ENCODE data around the gene RTF1. TPM values are rescaled to one million over a fixed set of nuclear protein-coding genes. Genes with fewer than 3 reads are reported as not detected.

The RTF1 gene
- total RNA-seq, 1 donor from 2014 or later = 60.8 TPM

GRCh38 chr15:41482110-41482877, 65.4 kb downstream of the RTF1 start:
- Mint-ChIP-seq H3K27me3 (ENCODE audit: unreplicated experiment) (peaks cover 5% of the 10 kb centered on the region), H3K4me3 (ENCODE audit: unreplicated experiment) (no peak overlapping the region), H3K9me3 (ENCODE audit: unreplicated experiment) (no peaks in the 10 kb centered on the region), H3K4me1 (ENCODE audit: unreplicated experiment) (peaks cover 5% of the 10 kb centered on the region), H3K36me3 (ENCODE audit: low read depth, unreplicated experiment) (peaks cover 24% of the 10 kb centered on the region), H3K27ac (ENCODE audit: unreplicated experiment) (no peak overlapping the region)
- TF ChIP-seq CTCF (IDR thresholded peaks at IDR 0.05; ENCODE audit: unreplicated experiment) = no peak
- no peak for DNase-seq (ENCODE audit: low spot score)

GRCh38 chr15:41483115-41483514, 66.2 kb downstream of the RTF1 start:
- DNase-seq (ENCODE audit: low spot score) = no peak
- no peak for TF ChIP-seq CTCF (IDR thresholded peaks at IDR 0.05; ENCODE audit: unreplicated experiment)
- Mint-ChIP-seq H3K27me3 (ENCODE audit: unreplicated experiment) (peaks cover 9% of the 10 kb centered on the region), H3K36me3 (ENCODE audit: low read depth, unreplicated experiment) (peaks cover 24% of the 10 kb centered on the region), H3K4me1 (ENCODE audit: unreplicated experiment) (peaks cover 13% of the 10 kb centered on the region), H3K4me3 (ENCODE audit: unreplicated experiment) (no peak overlapping the region), H3K9me3 (ENCODE audit: unreplicated experiment) (no peaks in the 10 kb centered on the region), H3K27ac (ENCODE audit: unreplicated experiment) (no peak overlapping the region)

GRCh38 chr15:41483519-41483918, 66.6 kb downstream of the RTF1 start:
- Mint-ChIP-seq H3K36me3 (ENCODE audit: low read depth, unreplicated experiment) (peaks cover 24% of the 10 kb centered on the region), H3K27me3 (ENCODE audit: unreplicated experiment) (peaks cover 11% of the 10 kb centered on the region), H3K4me1 (ENCODE audit: unreplicated experiment) (peaks cover 15% of the 10 kb centered on the region), H3K4me3 (ENCODE audit: unreplicated experiment) (no peak overlapping the region), H3K27ac (ENCODE audit: unreplicated experiment) (no peak overlapping the region), H3K9me3 (ENCODE audit: unreplicated experiment) (no peaks in the 10 kb centered on the region)
- TF ChIP-seq CTCF (IDR thresholded peaks at IDR 0.05; ENCODE audit: unreplicated experiment) = no peak
- DNase-seq (ENCODE audit: low spot score) = no peak

GRCh38 chr15:41484937-41485625, 68.2 kb downstream of the RTF1 start:
- Mint-ChIP-seq H3K27me3 (ENCODE audit: unreplicated experiment) (peaks cover 11% of the 10 kb centered on the region), H3K4me1 (ENCODE audit: unreplicated experiment) (peaks cover 15% of the 10 kb centered on the region), H3K36me3 (ENCODE audit: low read depth, unreplicated experiment) (peaks cover 19% of the 10 kb centered on the region), H3K9me3 (ENCODE audit: unreplicated experiment) (no peaks in the 10 kb centered on the region), H3K4me3 (ENCODE audit: unreplicated experiment) (no peak overlapping the region), H3K27ac (ENCODE audit: unreplicated experiment) (no peak overlapping the region)
- no peak for TF ChIP-seq CTCF (IDR thresholded peaks at IDR 0.05; ENCODE audit: unreplicated experiment)
- no peak for DNase-seq (ENCODE audit: low spot score)

- peaks cover 8% of the 10 kb centered on the region for H3K36me3 Mint-ChIP-seq (ENCODE audit: low read depth, unreplicated experiment)
- peaks cover 15% of the 10 kb centered on the region for H3K4me1 Mint-ChIP-seq (ENCODE audit: unreplicated experiment)
- DNase-seq (ENCODE audit: low spot score) = no peak
- H3K9me3 Mint-ChIP-seq (ENCODE audit: unreplicated experiment) = no peaks in the 10 kb centered on the region
- no peak for TF ChIP-seq CTCF (IDR thresholded peaks at IDR 0.05; ENCODE audit: unreplicated experiment)
- H3K27me3 Mint-ChIP-seq (ENCODE audit: unreplicated experiment) = peaks cover 10% of the 10 kb centered on the region
- no peak overlapping the region for H3K27ac Mint-ChIP-seq (ENCODE audit: unreplicated experiment)
- H3K4me3 Mint-ChIP-seq (ENCODE audit: unreplicated experiment) = no peak overlapping the region
Measured at GRCh38 chr15:41486286-41486685, 69.4 kb downstream of the RTF1 start.
